ENCODE measurements around the gene MRPL52. TPM values are rescaled to one million over a fixed set of nuclear protein-coding genes. Genes with fewer than 3 reads are reported as not detected.

MRPL52 gene
- total and polyA plus RNA-seq, 2 of the 13 experiments (the other 11 are each of a cell fraction or from before 2014, with no cell fraction given), result 118 to 329 TPM

DNA sequence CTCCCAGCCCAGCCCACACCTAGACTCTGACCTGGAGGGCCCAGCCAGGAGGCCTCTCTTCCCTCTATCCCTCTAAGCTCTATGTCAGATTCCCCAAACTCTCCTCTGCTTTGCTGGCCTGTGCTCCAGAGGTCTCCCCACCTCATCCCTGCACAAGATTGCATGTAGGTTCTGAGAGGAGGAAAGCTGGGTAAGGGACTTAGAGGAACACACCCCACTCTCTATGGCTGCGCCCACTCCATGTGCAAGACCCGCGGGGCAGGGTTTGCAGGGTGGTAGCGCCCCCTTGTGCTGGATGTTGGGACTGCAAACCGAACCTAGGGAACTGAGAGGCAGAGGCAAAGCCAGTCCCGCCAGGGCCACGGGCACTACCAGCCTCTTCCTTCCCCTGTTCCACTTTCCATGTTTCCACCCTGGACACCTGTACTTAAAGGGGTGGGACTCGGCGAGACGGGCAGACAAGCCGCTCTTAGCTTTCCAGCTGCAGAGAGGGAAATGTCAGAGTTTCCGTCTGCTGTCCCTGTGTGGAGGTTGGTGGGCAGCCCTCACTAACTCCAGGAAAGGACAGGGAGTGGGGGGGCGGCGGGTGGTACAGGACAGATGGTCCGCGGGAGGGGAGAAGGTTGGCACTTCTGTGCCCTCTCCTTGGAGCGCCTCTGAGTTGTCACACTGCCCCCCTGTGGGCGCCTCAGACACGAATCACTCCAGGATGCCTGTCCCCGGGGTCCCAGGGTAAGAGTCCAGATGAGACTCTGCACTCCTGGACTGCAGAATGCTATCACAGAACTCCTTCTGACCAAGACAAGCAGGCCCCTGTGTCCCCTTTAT is 23.5 kb downstream of the MRPL52 start (continued):
- TF ChIP-seq, protein P1, sequence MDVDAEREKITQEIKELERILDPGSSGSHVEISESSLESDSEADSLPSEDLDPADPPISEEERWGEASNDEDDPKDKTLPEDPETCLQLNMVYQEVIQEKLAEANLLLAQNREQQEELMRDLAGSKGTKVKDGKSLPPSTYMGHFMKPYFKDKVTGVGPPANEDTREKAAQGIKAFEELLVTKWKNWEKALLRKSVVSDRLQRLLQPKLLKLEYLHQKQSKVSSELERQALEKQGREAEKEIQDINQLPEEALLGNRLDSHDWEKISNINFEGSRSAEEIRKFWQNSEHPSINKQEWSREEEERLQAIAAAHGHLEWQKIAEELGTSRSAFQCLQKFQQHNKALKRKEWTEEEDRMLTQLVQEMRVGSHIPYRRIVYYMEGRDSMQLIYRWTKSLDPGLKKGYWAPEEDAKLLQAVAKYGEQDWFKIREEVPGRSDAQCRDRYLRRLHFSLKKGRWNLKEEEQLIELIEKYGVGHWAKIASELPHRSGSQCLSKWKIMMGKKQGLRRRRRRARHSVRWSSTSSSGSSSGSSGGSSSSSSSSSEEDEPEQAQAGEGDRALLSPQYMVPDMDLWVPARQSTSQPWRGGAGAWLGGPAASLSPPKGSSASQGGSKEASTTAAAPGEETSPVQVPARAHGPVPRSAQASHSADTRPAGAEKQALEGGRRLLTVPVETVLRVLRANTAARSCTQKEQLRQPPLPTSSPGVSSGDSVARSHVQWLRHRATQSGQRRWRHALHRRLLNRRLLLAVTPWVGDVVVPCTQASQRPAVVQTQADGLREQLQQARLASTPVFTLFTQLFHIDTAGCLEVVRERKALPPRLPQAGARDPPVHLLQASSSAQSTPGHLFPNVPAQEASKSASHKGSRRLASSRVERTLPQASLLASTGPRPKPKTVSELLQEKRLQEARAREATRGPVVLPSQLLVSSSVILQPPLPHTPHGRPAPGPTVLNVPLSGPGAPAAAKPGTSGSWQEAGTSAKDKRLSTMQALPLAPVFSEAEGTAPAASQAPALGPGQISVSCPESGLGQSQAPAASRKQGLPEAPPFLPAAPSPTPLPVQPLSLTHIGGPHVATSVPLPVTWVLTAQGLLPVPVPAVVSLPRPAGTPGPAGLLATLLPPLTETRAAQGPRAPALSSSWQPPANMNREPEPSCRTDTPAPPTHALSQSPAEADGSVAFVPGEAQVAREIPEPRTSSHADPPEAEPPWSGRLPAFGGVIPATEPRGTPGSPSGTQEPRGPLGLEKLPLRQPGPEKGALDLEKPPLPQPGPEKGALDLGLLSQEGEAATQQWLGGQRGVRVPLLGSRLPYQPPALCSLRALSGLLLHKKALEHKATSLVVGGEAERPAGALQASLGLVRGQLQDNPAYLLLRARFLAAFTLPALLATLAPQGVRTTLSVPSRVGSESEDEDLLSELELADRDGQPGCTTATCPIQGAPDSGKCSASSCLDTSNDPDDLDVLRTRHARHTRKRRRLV (CRISPR knock-in tag; IDR thresholded peaks at IDR 0.05), result peak; percentile 95; the same call in 1 of the 2 replicates
- TF ChIP-seq, protein P2, sequence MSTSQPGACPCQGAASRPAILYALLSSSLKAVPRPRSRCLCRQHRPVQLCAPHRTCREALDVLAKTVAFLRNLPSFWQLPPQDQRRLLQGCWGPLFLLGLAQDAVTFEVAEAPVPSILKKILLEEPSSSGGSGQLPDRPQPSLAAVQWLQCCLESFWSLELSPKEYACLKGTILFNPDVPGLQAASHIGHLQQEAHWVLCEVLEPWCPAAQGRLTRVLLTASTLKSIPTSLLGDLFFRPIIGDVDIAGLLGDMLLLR (CRISPR knock-in tag; IDR thresholded peaks at IDR 0.05), result peak; percentile 91
- TF ChIP-seq, protein P3, sequence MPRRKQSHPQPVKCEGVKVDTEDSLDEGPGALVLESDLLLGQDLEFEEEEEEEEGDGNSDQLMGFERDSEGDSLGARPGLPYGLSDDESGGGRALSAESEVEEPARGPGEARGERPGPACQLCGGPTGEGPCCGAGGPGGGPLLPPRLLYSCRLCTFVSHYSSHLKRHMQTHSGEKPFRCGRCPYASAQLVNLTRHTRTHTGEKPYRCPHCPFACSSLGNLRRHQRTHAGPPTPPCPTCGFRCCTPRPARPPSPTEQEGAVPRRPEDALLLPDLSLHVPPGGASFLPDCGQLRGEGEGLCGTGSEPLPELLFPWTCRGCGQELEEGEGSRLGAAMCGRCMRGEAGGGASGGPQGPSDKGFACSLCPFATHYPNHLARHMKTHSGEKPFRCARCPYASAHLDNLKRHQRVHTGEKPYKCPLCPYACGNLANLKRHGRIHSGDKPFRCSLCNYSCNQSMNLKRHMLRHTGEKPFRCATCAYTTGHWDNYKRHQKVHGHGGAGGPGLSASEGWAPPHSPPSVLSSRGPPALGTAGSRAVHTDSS (CRISPR knock-in tag; conservative IDR thresholded peaks at IDR 0.05), result no peak
- peak; percentile 88 for TF ChIP-seq HNRNPH1 (optimal IDR thresholded peaks at IDR 0.05; ENCODE audit: low read depth, low read length)
- peak; percentile 96 for TF ChIP-seq NRL (CRISPR knock-in tag; IDR thresholded peaks at IDR 0.05; ENCODE audit: borderline replicate concordance)
- TF ChIP-seq ZKSCAN5 (CRISPR knock-in tag; IDR thresholded peaks at IDR 0.05), result 0 out of 2 replicates have a peak, but pooled peaks have one; percentile 24
- peak; percentile 80 for TF ChIP-seq ASH2L (IDR thresholded peaks at IDR 0.05; ENCODE audit: insufficient read length, low read depth, low read length)
- TF ChIP-seq, protein P4, sequence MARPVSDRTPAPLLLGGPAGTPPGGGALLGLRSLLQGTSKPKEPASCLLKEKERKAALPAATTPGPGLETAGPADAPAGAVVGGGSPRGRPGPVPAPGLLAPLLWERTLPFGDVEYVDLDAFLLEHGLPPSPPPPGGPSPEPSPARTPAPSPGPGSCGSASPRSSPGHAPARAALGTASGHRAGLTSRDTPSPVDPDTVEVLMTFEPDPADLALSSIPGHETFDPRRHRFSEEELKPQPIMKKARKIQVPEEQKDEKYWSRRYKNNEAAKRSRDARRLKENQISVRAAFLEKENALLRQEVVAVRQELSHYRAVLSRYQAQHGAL (CRISPR knock-in tag; IDR thresholded peaks at IDR 0.05; ENCODE audit: not compliant biosample characterization), result peak; percentile 19
- TF ChIP-seq ZNF354B (CRISPR knock-in tag; IDR thresholded peaks at IDR 0.05), result 0 out of 2 replicates have a peak, but pooled peaks have one; percentile 82
- TF ChIP-seq CREB1 (IDR thresholded peaks at IDR 0.05), result no peak
- no peak for TF ChIP-seq CREB1 (CRISPR knock-in tag; IDR thresholded peaks at IDR 0.05)
- TF ChIP-seq, protein P5, sequence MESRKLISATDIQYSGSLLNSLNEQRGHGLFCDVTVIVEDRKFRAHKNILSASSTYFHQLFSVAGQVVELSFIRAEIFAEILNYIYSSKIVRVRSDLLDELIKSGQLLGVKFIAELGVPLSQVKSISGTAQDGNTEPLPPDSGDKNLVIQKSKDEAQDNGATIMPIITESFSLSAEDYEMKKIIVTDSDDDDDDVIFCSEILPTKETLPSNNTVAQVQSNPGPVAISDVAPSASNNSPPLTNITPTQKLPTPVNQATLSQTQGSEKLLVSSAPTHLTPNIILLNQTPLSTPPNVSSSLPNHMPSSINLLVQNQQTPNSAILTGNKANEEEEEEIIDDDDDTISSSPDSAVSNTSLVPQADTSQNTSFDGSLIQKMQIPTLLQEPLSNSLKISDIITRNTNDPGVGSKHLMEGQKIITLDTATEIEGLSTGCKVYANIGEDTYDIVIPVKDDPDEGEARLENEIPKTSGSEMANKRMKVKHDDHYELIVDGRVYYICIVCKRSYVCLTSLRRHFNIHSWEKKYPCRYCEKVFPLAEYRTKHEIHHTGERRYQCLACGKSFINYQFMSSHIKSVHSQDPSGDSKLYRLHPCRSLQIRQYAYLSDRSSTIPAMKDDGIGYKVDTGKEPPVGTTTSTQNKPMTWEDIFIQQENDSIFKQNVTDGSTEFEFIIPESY (CRISPR knock-in tag; IDR thresholded peaks at IDR 0.05), result peak; percentile 77
- TF ChIP-seq, protein P6, sequence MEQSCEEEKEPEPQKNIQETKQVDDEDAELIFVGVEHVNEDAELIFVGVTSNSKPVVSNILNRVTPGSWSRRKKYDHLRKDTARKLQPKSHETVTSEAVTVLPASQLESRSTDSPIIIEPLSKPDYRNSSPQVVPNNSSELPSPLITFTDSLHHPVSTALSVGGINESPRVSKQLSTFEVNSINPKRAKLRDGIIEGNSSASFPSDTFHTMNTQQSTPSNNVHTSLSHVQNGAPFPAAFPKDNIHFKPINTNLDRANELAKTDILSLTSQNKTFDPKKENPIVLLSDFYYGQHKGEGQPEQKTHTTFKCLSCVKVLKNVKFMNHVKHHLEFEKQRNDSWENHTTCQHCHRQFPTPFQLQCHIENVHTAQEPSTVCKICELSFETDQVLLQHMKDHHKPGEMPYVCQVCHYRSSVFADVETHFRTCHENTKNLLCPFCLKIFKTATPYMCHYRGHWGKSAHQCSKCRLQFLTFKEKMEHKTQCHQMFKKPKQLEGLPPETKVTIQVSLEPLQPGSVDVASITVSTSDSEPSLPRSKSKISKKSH (CRISPR knock-in tag; IDR thresholded peaks at IDR 0.05; ENCODE audit: borderline replicate concordance), result peak; percentile 99
- TF ChIP-seq, protein P7, sequence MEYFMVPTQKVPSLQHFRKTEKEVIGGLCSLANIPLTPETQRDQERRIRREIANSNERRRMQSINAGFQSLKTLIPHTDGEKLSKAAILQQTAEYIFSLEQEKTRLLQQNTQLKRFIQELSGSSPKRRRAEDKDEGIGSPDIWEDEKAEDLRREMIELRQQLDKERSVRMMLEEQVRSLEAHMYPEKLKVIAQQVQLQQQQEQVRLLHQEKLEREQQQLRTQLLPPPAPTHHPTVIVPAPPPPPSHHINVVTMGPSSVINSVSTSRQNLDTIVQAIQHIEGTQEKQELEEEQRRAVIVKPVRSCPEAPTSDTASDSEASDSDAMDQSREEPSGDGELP (IDR thresholded peaks at IDR 0.05; ENCODE audit: borderline replicate concordance, low read depth), result no peak

Measured in HepG2 (cell line).